Natural killer cell treated with Interleukin-12 subunit alpha and Interleukin-12 subunit beta and Interleukin-15 and Interleukin-18, amount 100 ng/mL, for 72 hours (primary cell): ENCODE results near the gene WHRN. TPM values are rescaled to one million over a fixed set of nuclear protein-coding genes. Genes with fewer than 3 reads are reported as not detected.
A peak's percentile ranks its signal among the peaks of the same experiment; 100 is the strongest.

Experiments
- ATAC-seq, 2 donors: fragments of 150-1000 bp; cut with Tn5 transposase in 1 of 2; sonication (Bioruptor Pico), chemical (Tn5 transposase) in 1 of 2; 2 replicates each; pipeline ENCODE4 v1.10.0; 2021
- DNase-seq: peaks from one replicate; pipeline ENCODE4 v3.0.0; 2022; ENCODE audit warnings: low spot score
- H3K27ac Mint-ChIP-seq, 2 donors: 1 replicate in 1 of 2; 2 replicates in 1 of 2; pipeline ENCODE4 v1.8.0; 2022; ENCODE audit warnings: mixed read lengths in 2 of 2, mild to moderate bottlenecking in 1 of 2, moderate library complexity in 1 of 2
- H3K27me3 Mint-ChIP-seq, 2 donors: 1 replicate in 1 of 2; 2 replicates in 1 of 2; pipeline ENCODE4 v1.8.0; 2022; ENCODE audit warnings: mixed read lengths in 2 of 2
- H3K36me3 Mint-ChIP-seq: one replicate; pipeline ENCODE4 v1.8.0; 2022; ENCODE audit warnings: mixed read lengths
- H3K4me1 Mint-ChIP-seq, 2 donors: 1 replicate in 1 of 2; 2 replicates in 1 of 2; pipeline ENCODE4 v1.8.0; 2022; ENCODE audit warnings: low read depth in 2 of 2, mixed read lengths in 2 of 2, mild to moderate bottlenecking in 1 of 2
- H3K4me3 Mint-ChIP-seq: one replicate; pipeline ENCODE4 v1.8.0; 2022; ENCODE audit warnings: mixed read lengths
- H3K9me3 Mint-ChIP-seq: 2 replicates; pipeline ENCODE4 v1.8.0; 2022; ENCODE audit warnings: mixed read lengths
- total RNA-seq, 2 donors: library from RNA; stranded (reverse); gene quantifications; one replicate each; pipeline ENCODE4 v1.2.3, GENCODE V29; 2022

The WHRN gene
- total RNA-seq, 2 donors from 2014 or later, result 1.1 to 2.4 TPM

GRCh38 chr9:114378883-114379282 is 126.4 kb downstream of the WHRN start:
- ATAC-seq, result no peak
- DNase-seq, result peak; percentile 25
- peak overlapping the region; percentile 78 for H3K4me3 Mint-ChIP-seq

GRCh38 chr9:114378016-114378415 is 127.3 kb downstream of the WHRN start:
- Mint-ChIP-seq H3K9me3 (no peaks in the 10 kb centered on the region), H3K36me3 (peaks cover 43% of the 10 kb centered on the region), H3K4me3 (peak overlapping the region; percentile 78), H3K4me1 (peaks cover 71 to 81% of the 10 kb centered on the region in 2 donors), H3K27me3 (no peaks in the 10 kb centered on the region), H3K27ac (peak overlapping the region; percentile 82 to 97)
- DNase-seq (peak; percentile 49), ATAC-seq (no peak)

More at GRCh38 chr9:114378883-114379282, 126.4 kb downstream of the WHRN start:
- no peaks in the 10 kb centered on the region for H3K27me3 Mint-ChIP-seq
- H3K36me3 Mint-ChIP-seq, result peaks cover 48% of the 10 kb centered on the region
- H3K4me1 Mint-ChIP-seq, result peaks cover 73 to 83% of the 10 kb centered on the region in 2 donors
- peak overlapping the region; percentile 82 to 97 for H3K27ac Mint-ChIP-seq
- no peaks in the 10 kb centered on the region for H3K9me3 Mint-ChIP-seq

GRCh38 chr9:114376586-114377445 is 128.5 kb downstream of the WHRN start:
- H3K4me3 Mint-ChIP-seq, result peak overlapping the region; percentile 78
- H3K9me3 Mint-ChIP-seq, result no peaks in the 10 kb centered on the region
- H3K27me3 Mint-ChIP-seq, result no peaks in the 10 kb centered on the region
- DNase-seq (peak; percentile 55), ATAC-seq (no peak)
- peaks cover 37% of the 10 kb centered on the region for H3K36me3 Mint-ChIP-seq
- peak overlapping the region; percentile 82 to 97 for H3K27ac Mint-ChIP-seq
- peaks cover 67 to 81% of the 10 kb centered on the region in 2 donors for H3K4me1 Mint-ChIP-seq

GRCh38 chr9:114375386-114376175 is 129.7 kb downstream of the WHRN start:
- Mint-ChIP-seq H3K36me3 (peaks cover 37% of the 10 kb centered on the region), H3K27ac (peak overlapping the region; percentile 77 to 82), H3K4me1 (peaks cover 71 to 84% of the 10 kb centered on the region in 2 donors), H3K27me3 (no peaks in the 10 kb centered on the region), H3K9me3 (no peaks in the 10 kb centered on the region), H3K4me3 (peak overlapping the region; percentile 83)
- peak; percentile 49 for DNase-seq
- ATAC-seq, result no peak

GRCh38 chr9:114374936-114375335 is 130.3 kb downstream of the WHRN start:
- H3K27ac Mint-ChIP-seq, result peak overlapping the region; percentile 77 to 82
- DNase-seq, result peak; percentile 60
- no peak for ATAC-seq
- peak overlapping the region; percentile 83 for H3K4me3 Mint-ChIP-seq
- H3K36me3 Mint-ChIP-seq, result peaks cover 34% of the 10 kb centered on the region
- peaks cover 67 to 81% of the 10 kb centered on the region in 2 donors for H3K4me1 Mint-ChIP-seq
- H3K9me3 Mint-ChIP-seq, result no peaks in the 10 kb centered on the region
- no peaks in the 10 kb centered on the region for H3K27me3 Mint-ChIP-seq

GRCh38 chr9:114373960-114374730 is 131.1 kb downstream of the WHRN start:
- ATAC-seq (no peak), DNase-seq (no peak)
- Mint-ChIP-seq H3K4me1 (peaks cover 73 to 81% of the 10 kb centered on the region in 2 donors), H3K9me3 (no peaks in the 10 kb centered on the region), H3K4me3 (peak overlapping the region; percentile 83), H3K36me3 (peaks cover 40% of the 10 kb centered on the region), H3K27ac (peak overlapping the region; percentile 77 to 82), H3K27me3 (no peaks in the 10 kb centered on the region)

GRCh38 chr9:114372921-114373448 is 132.3 kb downstream of the WHRN start:
- ATAC-seq, result peak; percentile 92
- peaks cover 30% of the 10 kb centered on the region for H3K36me3 Mint-ChIP-seq
- peak overlapping the region; percentile 77 to 82 for H3K27ac Mint-ChIP-seq
- peak overlapping the region; percentile 84 for H3K4me3 Mint-ChIP-seq
- no peaks in the 10 kb centered on the region for H3K27me3 Mint-ChIP-seq
- peaks cover 67 to 77% of the 10 kb centered on the region in 2 donors for H3K4me1 Mint-ChIP-seq
- peak; percentile 92 for DNase-seq
- no peaks in the 10 kb centered on the region for H3K9me3 Mint-ChIP-seq

- Mint-ChIP-seq H3K27ac (peak overlapping the region; percentile 77 to 82), H3K4me1 (peaks cover 66 to 78% of the 10 kb centered on the region in 2 donors), H3K4me3 (peak overlapping the region; percentile 84), H3K27me3 (no peaks in the 10 kb centered on the region), H3K9me3 (no peaks in the 10 kb centered on the region), H3K36me3 (peaks cover 24% of the 10 kb centered on the region)
- DNase-seq, result no peak
- ATAC-seq, result peak; percentile 48 to 66
Observed at GRCh38 chr9:114371973-114372917, 133.0 kb downstream of the WHRN start.

- H3K4me3 Mint-ChIP-seq, result peak overlapping the region; percentile 84
- ATAC-seq (no peak), DNase-seq (no peak)
- H3K27me3 Mint-ChIP-seq, result no peaks in the 10 kb centered on the region
- no peaks in the 10 kb centered on the region for H3K9me3 Mint-ChIP-seq
- H3K27ac Mint-ChIP-seq, result peak overlapping the region; percentile 77 to 82
- peaks cover 66 to 80% of the 10 kb centered on the region in 2 donors for H3K4me1 Mint-ChIP-seq
- peaks cover 32% of the 10 kb centered on the region for H3K36me3 Mint-ChIP-seq
Observed at GRCh38 chr9:114371343-114371944, 133.8 kb downstream of the WHRN start.

- ATAC-seq, result no peak
- no peaks in the 10 kb centered on the region for H3K9me3 Mint-ChIP-seq
- peaks cover 68 to 84% of the 10 kb centered on the region in 2 donors for H3K4me1 Mint-ChIP-seq
- H3K27me3 Mint-ChIP-seq, result no peaks in the 10 kb centered on the region
- peak overlapping the region; percentile 84 for H3K4me3 Mint-ChIP-seq
- H3K36me3 Mint-ChIP-seq, result peaks cover 37% of the 10 kb centered on the region
- DNase-seq, result no peak
- peak overlapping the region; percentile 77 to 82 for H3K27ac Mint-ChIP-seq
Observed at GRCh38 chr9:114370968-114371320, 134.3 kb downstream of the WHRN start.

- Mint-ChIP-seq H3K27ac (peak overlapping the region; percentile 77 to 82), H3K27me3 (no peaks in the 10 kb centered on the region), H3K4me1 (peaks cover 67 to 83% of the 10 kb centered on the region in 2 donors), H3K36me3 (peaks cover 34% of the 10 kb centered on the region), H3K9me3 (no peaks in the 10 kb centered on the region), H3K4me3 (peak overlapping the region; percentile 84)
- ATAC-seq, result no peak
- DNase-seq, result no peak
Observed at GRCh38 chr9:114370251-114370967, 134.9 kb downstream of the WHRN start.
